ENCODE data around the gene PRKAR2A. TPM values are rescaled to one million over a fixed set of nuclear protein-coding genes. Genes with fewer than 3 reads are reported as not detected.
"Not testable (repeated sequence)": the region's sequence is repeated elsewhere in the genome, so short reads cannot be mapped to it uniquely, and the experiment has no call there.

PRKAR2A gene
- total and polyA plus RNA-seq, 8 donors = 6.9 to 65.9 (median 22.4) TPM

DNA sequence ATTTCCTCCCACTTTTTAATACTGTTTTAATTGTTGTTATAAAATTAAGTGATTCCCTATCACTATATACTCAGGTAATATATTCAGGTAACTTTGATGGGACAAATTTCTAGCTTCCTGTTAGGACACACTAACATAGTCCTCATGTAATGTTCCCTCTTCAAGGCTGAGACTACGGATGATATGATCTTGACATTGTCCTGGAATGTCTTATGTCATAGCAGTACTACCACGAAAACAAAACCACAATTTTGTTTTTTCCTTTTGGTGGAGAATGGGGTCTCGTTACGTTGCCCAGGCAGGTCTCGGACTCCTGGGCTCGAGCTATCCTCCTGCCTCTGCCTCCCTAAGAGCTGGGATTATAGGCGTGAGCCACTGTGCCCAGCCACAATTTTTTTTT is 103.9 kb downstream of the PRKAR2A start:
- Histone ChIP-seq H3K27ac (no peak overlapping the region), H3K4me3 (no peak overlapping the region), H3K36me3 (peaks cover 4 to 30% (median 27%) of the 10 kb centered on the region in 4 donors), H3K27me3 (no peaks in the 10 kb centered on the region), H3K9me3 (no peaks in the 10 kb centered on the region), H3K4me1 (peaks cover 24 to 38% (median 33%) of the 10 kb centered on the region in 4 donors)
- intact Hi-C loops (cut with DNase I; ENCODE audit: low total_unique reads) = no loop called here
- no peak for TF ChIP-seq POLR2A (IDR thresholded peaks at IDR 0.05)
- no peak for TF ChIP-seq EP300 (IDR thresholded peaks at IDR 0.05)
- TF ChIP-seq, protein P1, sequence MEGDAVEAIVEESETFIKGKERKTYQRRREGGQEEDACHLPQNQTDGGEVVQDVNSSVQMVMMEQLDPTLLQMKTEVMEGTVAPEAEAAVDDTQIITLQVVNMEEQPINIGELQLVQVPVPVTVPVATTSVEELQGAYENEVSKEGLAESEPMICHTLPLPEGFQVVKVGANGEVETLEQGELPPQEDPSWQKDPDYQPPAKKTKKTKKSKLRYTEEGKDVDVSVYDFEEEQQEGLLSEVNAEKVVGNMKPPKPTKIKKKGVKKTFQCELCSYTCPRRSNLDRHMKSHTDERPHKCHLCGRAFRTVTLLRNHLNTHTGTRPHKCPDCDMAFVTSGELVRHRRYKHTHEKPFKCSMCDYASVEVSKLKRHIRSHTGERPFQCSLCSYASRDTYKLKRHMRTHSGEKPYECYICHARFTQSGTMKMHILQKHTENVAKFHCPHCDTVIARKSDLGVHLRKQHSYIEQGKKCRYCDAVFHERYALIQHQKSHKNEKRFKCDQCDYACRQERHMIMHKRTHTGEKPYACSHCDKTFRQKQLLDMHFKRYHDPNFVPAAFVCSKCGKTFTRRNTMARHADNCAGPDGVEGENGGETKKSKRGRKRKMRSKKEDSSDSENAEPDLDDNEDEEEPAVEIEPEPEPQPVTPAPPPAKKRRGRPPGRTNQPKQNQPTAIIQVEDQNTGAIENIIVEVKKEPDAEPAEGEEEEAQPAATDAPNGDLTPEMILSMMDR (IDR thresholded peaks at IDR 0.05) = no peak
- no peak for TF ChIP-seq POLR2AphosphoS5 (IDR thresholded peaks at IDR 0.05)
- WGBS, 5 donors = 87 to 93% (median 91%) methylated on average over 7 of the region's 7 CpGs
- DNase-seq = no peak

DNA sequence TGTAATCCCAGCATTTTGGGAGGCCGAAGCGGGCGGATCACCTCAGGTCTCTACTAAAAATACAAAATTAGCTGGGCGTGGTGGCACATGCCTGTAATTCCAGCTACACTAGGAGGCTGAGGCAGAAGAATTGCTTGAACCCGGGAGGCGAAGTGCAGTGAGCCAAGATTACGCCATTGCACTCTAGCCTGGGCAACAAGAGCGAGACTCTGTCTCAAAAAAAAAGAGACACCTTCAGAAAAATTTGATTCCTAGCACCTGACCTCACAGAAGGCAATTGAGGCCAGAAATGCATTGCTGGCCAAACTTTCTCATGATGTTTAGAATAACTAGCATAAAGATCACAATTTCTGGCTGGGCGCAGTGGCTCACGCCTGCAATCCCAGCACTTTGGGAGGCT is 106.4 kb downstream of the PRKAR2A start:
- Histone ChIP-seq H3K4me1 (peaks cover 30 to 36% (median 32%) of the 10 kb centered on the region in 4 donors), H3K36me3 (peaks cover 0 to 11% (median 10%) of the 10 kb centered on the region in 4 donors), H3K27ac (peak overlapping the region in 4 of 5 donors; percentile 53 to 82 (median 74))
- WGBS, 5 donors = 91 to 99% (median 95%) methylated on average over 10 of the region's 10 CpGs
- H3K9me3 ChIP-seq; H3K4me3 ChIP-seq; DNase-seq; H3K27me3 ChIP-seq; intact Hi-C loops (cut with DNase I; ENCODE audit: low total_unique reads): not testable (repeated sequence)

DNA sequence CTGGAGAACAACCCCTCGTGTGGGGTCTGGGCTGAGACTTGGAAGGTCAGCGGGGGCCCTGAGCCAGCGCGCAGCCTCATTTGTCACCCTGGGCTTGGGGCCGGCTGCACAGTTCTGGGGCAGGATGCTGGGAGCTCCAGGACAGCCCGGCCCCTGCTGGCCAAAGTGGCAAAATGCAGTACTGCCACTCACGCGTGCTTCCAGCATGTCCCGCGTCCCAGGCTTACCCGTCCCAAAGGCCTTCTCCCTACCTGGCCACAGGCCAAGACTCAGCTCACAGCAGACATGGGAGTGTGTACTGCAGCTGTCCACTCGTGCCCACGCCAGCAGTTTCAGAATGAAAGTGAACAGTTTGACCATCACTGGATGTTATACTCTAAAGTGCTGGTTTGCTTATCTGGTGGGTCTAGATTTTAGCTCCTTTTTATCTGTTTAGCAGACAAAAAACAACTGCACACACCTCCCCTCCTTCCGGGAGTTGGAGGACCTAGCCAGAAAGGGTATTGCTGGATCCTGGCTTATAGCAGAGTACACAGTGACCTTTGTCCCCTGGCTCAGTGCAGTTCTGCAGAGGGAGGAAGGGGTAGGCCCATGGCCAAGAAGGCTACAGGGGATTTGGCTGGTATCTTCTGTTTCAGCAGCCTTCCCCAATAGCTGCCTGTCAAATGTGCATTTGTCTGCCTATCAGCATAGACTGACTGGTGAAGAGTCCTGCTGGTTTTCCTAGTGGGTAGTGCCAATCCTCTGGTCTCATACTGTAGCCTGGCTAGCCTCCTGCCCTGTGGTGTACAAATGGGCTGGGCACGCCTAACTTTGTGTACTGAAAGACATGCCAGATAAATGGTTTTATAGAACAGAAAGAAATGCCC is 107.5 kb downstream of the PRKAR2A start:
- H3K4me3 ChIP-seq = peak overlapping the region in 3 of 4 donors; percentile 2 to 20 (median 3)
- TF ChIP-seq POLR2AphosphoS5 (IDR thresholded peaks at IDR 0.05) = peak; percentile 61 to 70 (median 65)
- no peak for TF ChIP-seq EP300 (IDR thresholded peaks at IDR 0.05)
- no peak for TF ChIP-seq POLR2A (IDR thresholded peaks at IDR 0.05)
- TF ChIP-seq, protein P1 (IDR thresholded peaks at IDR 0.05) = peak in 5 of 7 experiments; percentile 75 to 90 (median 85)
- no peaks in the 10 kb centered on the region for H3K27me3 ChIP-seq
- peaks cover 0 to 4% (median 2%) of the 10 kb centered on the region in 4 donors for H3K36me3 ChIP-seq
- intact Hi-C loops (cut with DNase I; ENCODE audit: low total_unique reads) = no loop called here
- peak overlapping the region; percentile 53 to 82 (median 79) for H3K27ac ChIP-seq
- no peaks in the 10 kb centered on the region for H3K9me3 ChIP-seq
- H3K4me1 ChIP-seq = peaks cover 30 to 39% (median 34%) of the 10 kb centered on the region in 4 donors
- WGBS, 5 donors = 7 to 11% (median 7%) methylated on average over 9 to 15 of the region's 15 CpGs
- DNase-seq = peak; percentile 93

DNA sequence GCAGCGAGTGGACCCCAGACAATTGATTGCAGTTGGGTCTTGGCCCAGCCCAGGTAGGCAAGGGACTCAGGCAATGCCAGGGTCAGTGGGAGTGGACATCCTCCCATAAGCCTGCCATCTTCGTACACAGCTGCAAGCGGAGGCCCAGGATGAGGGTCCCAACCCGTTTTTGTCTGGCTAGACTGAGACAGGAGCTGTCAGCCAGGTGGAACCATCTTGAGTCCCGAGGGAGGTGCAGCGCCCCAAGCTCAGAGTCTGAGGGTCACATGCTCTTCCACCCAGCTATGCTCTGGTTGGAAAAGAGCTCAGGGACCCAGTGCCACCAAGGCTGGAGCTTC is 108.1 kb downstream of the PRKAR2A start:
- DNase-seq = no peak
- Histone ChIP-seq H3K4me1 (peaks cover 30 to 39% (median 34%) of the 10 kb centered on the region in 4 donors), H3K9me3 (no peaks in the 10 kb centered on the region), H3K36me3 (peaks cover 0 to 4% (median 0%) of the 10 kb centered on the region in 4 donors), H3K27me3 (no peaks in the 10 kb centered on the region), H3K27ac (peak overlapping the region; percentile 53 to 82 (median 79)), H3K4me3 (peak overlapping the region in 3 of 4 donors; percentile 2 to 20 (median 2))
- WGBS, 5 donors = 45 to 65% (median 59%) methylated on average over 1 to 6 of the region's 6 CpGs
- TF ChIP-seq POLR2AphosphoS5 (IDR thresholded peaks at IDR 0.05) (no peak), EP300 (IDR thresholded peaks at IDR 0.05) (no peak), POLR2A (IDR thresholded peaks at IDR 0.05) (no peak)
- TF ChIP-seq, protein P1 (IDR thresholded peaks at IDR 0.05) = no peak
- intact Hi-C loops (cut with DNase I; ENCODE audit: low total_unique reads) = no loop called here
